Activated CD8-positive, alpha-beta T cell treated with anti-CD3 and anti-CD28 coated beads, Interleukin-2, amount 10 ng/mL, durations not matched to agents 7 days and 5 days (primary cell): ENCODE measurements around the gene SHF. TPM values are rescaled to one million over a fixed set of nuclear protein-coding genes. Genes with fewer than 3 reads are reported as not detected.

ENCODE experiments used
- ATAC-seq: fragments of 150-1000 bp; cut with Tn5 transposase; one replicate; pipeline ENCODE4 v1.10.0; 2021; ENCODE audit warnings: moderate library complexity
- CTCF ChIA-PET: fragments of 350-600 bp; sonication (Branson Sonifier 250); formaldehyde crosslinking; loops from one replicate; lab custom pipeline; 2021; ENCODE audit warnings: antibody characterized with exemption; lab: Charles Lee
- POLR2A ChIA-PET: fragments of 350-600 bp; sonication (Branson Sonifier 250); formaldehyde crosslinking; loops from one replicate; lab custom pipeline; 2021; ENCODE audit warnings: antibody characterized with exemption; lab: Charles Lee
- DNase-seq: peaks from one replicate; pipeline ENCODE4 v3.0.0-alpha.2; 2020
- H3K27ac Mint-ChIP-seq: one replicate; pipeline ENCODE4 v1.8.0; 2021; ENCODE audit warnings: mild to moderate bottlenecking, mixed read lengths
- H3K27me3 Mint-ChIP-seq: one replicate; pipeline ENCODE4 v1.8.0; 2021; ENCODE audit warnings: low read depth, mixed read lengths
- H3K36me3 Mint-ChIP-seq: one replicate; pipeline ENCODE4 v1.8.0; 2021; ENCODE audit warnings: low read depth, mixed read lengths
- H3K4me1 Mint-ChIP-seq: one replicate; pipeline ENCODE4 v1.8.0; 2021; ENCODE audit warnings: low read depth, mixed read lengths
- H3K4me3 Mint-ChIP-seq: one replicate; pipeline ENCODE4 v1.8.0; 2021; ENCODE audit warnings: mild to moderate bottlenecking, mixed read lengths
- H3K9me3 Mint-ChIP-seq: one replicate; pipeline ENCODE4 v1.8.0; 2022; ENCODE audit warnings: mixed read lengths; ENCODE audit not compliant: insufficient read depth
- total RNA-seq, 2 experiments: library from RNA; stranded (reverse); gene quantifications; one replicate each; pipeline ENCODE4 v1.2.3, GENCODE V29; 2021

The SHF gene
- total RNA-seq, 2 experiments from 2014 or later = 0.57 to 1.3 TPM

DNA sequence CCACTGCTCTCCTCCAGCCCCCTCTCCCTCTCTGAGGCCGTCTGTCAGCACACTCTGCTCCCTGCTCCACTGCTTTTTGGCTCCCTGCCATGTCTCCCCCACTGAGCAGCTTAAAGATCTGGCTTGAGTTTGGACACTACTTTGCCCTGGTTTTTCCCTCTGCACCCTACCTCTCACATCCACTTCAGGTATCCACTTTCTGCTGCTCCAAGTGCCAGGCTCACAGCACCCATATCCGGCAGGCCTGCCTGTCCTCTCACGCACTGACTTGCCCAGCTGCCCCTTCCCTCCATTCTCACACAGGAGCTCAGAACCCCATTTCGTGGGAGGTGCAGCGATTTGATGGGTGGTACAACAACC lies 54.2 kb downstream of the SHF start:
- peaks cover 58% of the 10 kb centered on the region for H3K27me3 Mint-ChIP-seq
- H3K4me3 Mint-ChIP-seq = no peak overlapping the region
- H3K27ac Mint-ChIP-seq = no peak overlapping the region
- CTCF ChIA-PET = interaction anchor here (1.1 to 1.7 kb wide), 2 partner anchors 15 to 35 kb away, joined by 4 to 7 read pairs; no protein-coding TSS in a partner anchor
- DNase-seq = no peak
- peaks cover 7% of the 10 kb centered on the region for H3K4me1 Mint-ChIP-seq
- no peaks in the 10 kb centered on the region for H3K9me3 Mint-ChIP-seq
- POLR2A ChIA-PET = no interaction called here
- ATAC-seq = no peak
- H3K36me3 Mint-ChIP-seq = no peaks in the 10 kb centered on the region

DNA sequence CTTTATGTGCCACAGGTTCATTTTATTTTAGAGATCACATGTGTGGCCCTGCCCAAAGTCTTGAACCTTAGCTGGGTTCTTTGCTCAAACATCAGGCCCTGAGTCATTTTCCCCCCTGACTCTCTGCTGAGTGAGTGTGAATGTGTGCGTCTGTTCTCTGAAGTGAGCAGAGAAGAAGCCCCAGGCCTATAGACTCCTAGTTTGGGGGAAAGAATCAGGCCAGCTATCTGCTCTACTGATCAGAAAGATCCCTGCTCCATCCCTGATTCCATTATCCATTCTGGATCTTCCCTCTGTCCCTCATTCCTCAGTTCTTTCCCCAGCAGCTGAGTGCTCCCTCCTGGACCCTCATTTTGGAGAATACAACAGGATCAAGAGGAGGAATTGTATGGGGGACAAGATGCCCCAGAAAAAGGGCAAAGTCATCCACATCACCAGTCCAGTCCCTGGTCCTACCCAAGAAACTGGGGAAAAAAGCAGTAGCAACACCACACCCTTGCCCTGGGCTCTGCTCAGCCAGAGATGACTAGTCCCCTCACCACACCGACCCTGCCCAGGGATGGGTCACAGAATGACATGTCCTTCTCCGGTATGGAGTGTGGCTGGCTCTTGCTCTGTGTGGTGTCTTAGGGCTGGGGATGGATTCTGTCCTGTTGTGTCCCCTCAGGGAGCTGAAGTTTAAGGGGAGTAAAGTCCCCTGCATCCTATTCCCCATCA lies 54.8 kb downstream of the SHF start:
- Mint-ChIP-seq H3K9me3 (no peaks in the 10 kb centered on the region), H3K4me3 (no peak overlapping the region), H3K27me3 (peaks cover 63% of the 10 kb centered on the region), H3K27ac (no peak overlapping the region), H3K4me1 (peaks cover 7% of the 10 kb centered on the region), H3K36me3 (no peaks in the 10 kb centered on the region)
- ATAC-seq = no peak
- CTCF ChIA-PET = interaction anchor here (1.1 to 3.6 kb wide), 3 partner anchors 15 to 35 kb away, joined by 4 to 28 read pairs (median 7); no protein-coding TSS in a partner anchor
- no peak for DNase-seq
- POLR2A ChIA-PET = no interaction called here

DNA sequence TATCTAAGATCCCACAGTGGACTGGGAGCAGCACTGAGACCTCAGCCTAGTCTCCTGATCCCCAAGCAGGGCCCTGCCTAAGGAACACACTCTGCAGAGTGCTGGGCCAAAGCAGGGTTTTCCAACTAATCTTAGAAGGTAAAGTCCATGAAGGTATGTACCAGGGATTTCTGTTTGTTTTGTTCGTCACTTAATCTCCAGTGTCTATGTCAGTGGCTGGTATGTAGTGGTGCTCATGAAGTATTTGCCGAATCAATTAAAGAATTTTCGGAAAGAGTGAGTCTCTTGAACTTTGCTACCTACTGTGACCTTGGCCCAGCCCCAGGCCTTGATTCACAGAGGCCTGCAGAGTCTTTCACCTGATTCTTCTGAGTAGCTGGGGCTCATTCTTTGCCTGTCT lies 56.3 kb downstream of the SHF start:
- no peak for DNase-seq
- H3K9me3 Mint-ChIP-seq = no peaks in the 10 kb centered on the region
- peaks cover 67% of the 10 kb centered on the region for H3K27me3 Mint-ChIP-seq
- CTCF ChIA-PET = interaction anchor here (0.6 to 3.6 kb wide), 2 partner anchors 13 to 665 kb away, joined by 3 to 28 read pairs; no protein-coding TSS in a partner anchor
- H3K36me3 Mint-ChIP-seq = no peaks in the 10 kb centered on the region
- no peak for ATAC-seq
- H3K27ac Mint-ChIP-seq = no peak overlapping the region
- no peak overlapping the region for H3K4me3 Mint-ChIP-seq
- POLR2A ChIA-PET = interaction anchor here (0.6 kb wide), 1 partner anchor 207 kb away, joined by 3 read pairs; no protein-coding TSS in a partner anchor
- H3K4me1 Mint-ChIP-seq = peaks cover 7% of the 10 kb centered on the region

DNA sequence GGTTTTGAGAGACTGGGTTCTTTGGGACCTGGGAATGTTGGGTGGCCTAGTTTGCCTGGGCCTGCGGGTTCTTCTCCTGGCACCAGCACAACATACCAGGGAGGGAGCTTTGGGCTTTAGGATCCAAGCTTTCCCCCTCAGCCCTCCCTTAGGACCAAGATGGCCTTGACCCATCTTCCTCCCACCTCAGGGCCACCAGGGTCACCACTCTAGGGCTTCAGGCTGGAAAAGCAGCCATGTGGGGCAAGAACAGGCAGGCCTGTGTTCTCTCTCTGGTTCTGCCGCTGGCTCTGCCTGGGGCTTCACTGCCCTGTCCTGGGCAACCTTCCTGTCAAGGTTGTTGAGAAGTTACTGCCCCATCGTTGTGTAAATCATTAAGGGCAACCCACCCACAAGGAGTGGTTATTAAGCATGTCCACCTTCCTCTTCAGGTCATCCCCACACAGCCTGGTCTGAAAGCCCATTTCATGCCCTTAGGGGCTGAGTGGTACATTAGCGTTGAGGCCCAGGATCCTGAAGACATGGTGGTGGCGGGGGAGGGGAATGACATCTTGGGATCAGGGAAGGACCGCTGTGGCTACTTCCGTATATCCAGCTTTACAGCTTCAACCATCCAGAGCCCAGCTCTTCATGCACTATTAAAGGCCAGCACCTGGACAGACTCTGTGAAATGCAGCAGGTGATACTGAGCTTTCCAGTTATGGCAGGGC lies 57.3 kb downstream of the SHF start:
- ChIA-PET CTCF (interaction anchor here (3.6 kb wide), 1 partner anchor 12 kb away, joined by 28 read pairs; no protein-coding TSS in a partner anchor), POLR2A (no interaction called here)
- Mint-ChIP-seq H3K27me3 (peaks cover 72% of the 10 kb centered on the region), H3K27ac (no peak overlapping the region), H3K36me3 (no peaks in the 10 kb centered on the region), H3K4me1 (peaks cover 5% of the 10 kb centered on the region), H3K9me3 (no peaks in the 10 kb centered on the region), H3K4me3 (no peak overlapping the region)
- ATAC-seq = no peak
- DNase-seq = no peak

DNA sequence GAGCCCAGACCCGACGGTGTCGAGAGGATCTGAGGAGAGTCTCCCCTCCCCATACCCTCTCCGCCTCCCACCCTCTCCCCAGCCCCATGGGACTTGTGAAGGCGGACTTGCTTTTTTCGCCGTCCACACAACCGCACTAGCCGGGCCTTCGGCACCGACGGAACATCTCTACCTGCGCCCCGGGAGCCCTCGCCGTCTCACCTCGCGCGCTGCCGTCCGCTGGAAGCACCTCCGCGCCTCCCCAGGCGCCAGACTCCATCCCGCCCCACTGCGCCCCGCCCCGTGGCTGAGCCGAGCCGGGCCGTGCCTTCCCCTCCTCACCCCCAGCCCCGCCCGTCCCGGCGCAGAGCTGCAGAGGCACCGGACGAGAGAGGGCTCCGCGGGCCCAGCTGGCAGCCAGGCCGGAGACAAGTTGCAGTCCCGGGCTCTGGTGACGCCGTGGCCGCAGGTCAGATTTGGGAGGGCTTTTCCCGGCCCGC lies 58.1 kb downstream of the SHF start, which contains the start of the genes DUOX1 and DUOXA1:
Gene DUOX1 (plus strand): TSS at position 344 of the 479 bp plus-strand sequence. CDS start 1,973 bp downstream, outside the sequence.
Gene DUOXA1 (minus strand): TSS at position 229 of the 479 bp plus-strand sequence. CDS start 6,865 bp downstream, outside the sequence.
- ATAC-seq (peak; percentile 68), DNase-seq (peak; percentile 41)
- Mint-ChIP-seq H3K4me3 (no peak within 1 kb of the TSS), H3K36me3 (no peaks in the 10 kb centered on the region), H3K9me3 (no peaks in the 10 kb centered on the region), H3K4me1 (peaks cover 2% of the 10 kb centered on the region), H3K27me3 (peaks cover 76% of the 10 kb centered on the region), H3K27ac (no peak within 1 kb of the TSS)
- ChIA-PET POLR2A (no interaction called here), CTCF (interaction anchor here (3.6 kb wide), 1 partner anchor 12 kb away, joined by 28 read pairs; no protein-coding TSS in a partner anchor)

DNA sequence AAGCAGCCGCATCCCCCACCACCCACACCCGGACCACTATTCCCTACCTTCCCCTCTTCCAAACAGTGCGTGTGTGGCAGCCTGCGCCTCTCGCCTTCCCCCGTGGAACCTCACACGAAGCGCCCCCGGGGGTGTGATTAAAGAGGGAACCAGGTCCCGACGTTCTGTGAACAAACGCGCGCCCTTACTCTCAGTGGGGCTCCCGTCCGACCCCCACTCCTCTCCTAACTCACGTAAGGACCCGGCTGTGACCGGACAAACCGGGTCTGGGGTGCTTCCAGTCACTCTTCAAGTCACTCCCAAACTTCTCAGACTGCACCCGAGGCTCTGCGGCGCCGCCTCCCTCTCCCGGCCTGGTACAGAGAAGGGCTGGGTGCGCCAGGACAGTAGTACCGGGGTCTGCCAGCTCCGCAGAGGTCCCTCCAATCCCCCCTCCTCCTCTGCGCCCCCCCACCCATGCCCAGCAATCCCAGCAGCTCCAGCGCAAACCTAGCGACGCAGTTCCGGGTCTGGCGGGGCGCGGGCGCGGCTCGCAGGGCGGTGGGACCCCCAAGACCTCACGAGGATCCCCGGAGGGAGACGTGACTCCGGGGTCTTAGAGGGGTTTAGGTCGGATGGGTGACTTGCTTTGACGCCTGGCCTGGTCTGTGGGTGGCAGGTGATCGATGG lies 58.7 kb downstream of the SHF start:
- Mint-ChIP-seq H3K27ac (no peak overlapping the region), H3K4me3 (no peak overlapping the region), H3K27me3 (peaks cover 71% of the 10 kb centered on the region), H3K4me1 (no peaks in the 10 kb centered on the region), H3K9me3 (no peaks in the 10 kb centered on the region), H3K36me3 (no peaks in the 10 kb centered on the region)
- no peak for DNase-seq
- ChIA-PET CTCF (interaction anchor here (3.6 kb wide), 1 partner anchor 11 kb away, joined by 28 read pairs; no protein-coding TSS in a partner anchor), POLR2A (no interaction called here)
- no peak for ATAC-seq

DNA sequence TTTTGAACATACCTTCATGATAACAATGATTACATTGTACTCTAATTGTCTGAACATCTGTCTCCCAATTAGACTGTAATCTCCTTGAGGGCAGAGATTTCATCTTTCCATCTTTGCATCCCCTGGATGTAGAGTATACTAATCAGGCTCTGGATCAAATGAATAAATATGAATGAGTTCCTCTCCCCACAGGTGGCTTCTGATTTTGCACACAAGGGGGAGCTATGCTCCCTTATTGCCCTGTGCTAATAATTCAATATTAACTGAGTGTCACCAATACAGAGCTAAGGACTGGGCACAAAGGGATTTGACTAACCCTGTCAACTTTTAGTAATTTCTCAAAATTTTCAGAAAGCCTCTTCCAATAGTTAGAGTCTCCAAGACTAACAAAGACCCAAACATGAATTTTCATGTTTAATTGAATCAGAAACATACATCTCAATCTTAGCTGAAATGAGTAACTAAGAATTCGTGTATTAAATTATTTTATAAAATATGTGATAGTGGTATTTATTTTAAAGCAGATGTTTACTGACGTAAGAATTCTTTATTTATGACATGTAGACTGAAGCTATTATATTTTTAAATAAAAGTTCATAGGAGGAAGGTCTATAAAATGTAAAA lies 61.1 kb downstream of the SHF start:
- CTCF ChIA-PET = interaction anchor here (0.7 to 3.5 kb wide), 18 partner anchors 8 to 274 kb away, joined by 3 to 25 read pairs (median 5); partner anchors contain the start of gene DUOXA2
- ATAC-seq (no peak), DNase-seq (peak; percentile 51)
- H3K27me3 Mint-ChIP-seq = peaks cover 59% of the 10 kb centered on the region
- H3K27ac Mint-ChIP-seq = no peak overlapping the region
- no peaks in the 10 kb centered on the region for H3K36me3 Mint-ChIP-seq
- no peaks in the 10 kb centered on the region for H3K9me3 Mint-ChIP-seq
- H3K4me3 Mint-ChIP-seq = no peak overlapping the region
- POLR2A ChIA-PET = no interaction called here
- no peaks in the 10 kb centered on the region for H3K4me1 Mint-ChIP-seq

DNA sequence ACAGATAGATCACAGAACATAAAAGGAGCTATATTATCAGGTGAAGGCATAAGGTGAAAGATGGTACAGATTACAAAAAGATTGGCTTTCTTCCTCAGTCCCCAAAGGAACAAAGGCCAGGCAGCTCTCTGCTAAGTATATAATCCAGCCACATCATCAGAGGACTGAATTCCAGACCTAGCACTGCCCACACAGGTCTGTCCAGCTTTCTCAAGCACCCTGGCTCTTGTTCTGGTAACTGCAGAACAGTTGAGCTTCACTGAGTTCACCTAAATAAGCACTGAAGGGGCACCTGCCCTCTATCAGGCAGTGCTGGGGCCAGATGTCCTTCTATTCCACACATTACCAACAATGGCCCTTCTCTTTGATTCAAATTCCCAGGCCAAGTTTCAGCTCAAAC lies 64.4 kb downstream of the SHF start:
- DNase-seq (no peak), ATAC-seq (no peak)
- Mint-ChIP-seq H3K9me3 (no peaks in the 10 kb centered on the region), H3K27ac (no peak overlapping the region), H3K4me3 (no peak overlapping the region), H3K36me3 (no peaks in the 10 kb centered on the region), H3K27me3 (peaks cover 47% of the 10 kb centered on the region), H3K4me1 (no peaks in the 10 kb centered on the region)
- ChIA-PET POLR2A (no interaction called here), CTCF (interaction anchor here (0.8 kb wide), 1 partner anchor 81 kb away, joined by 4 read pairs; no protein-coding TSS in a partner anchor)

DNA sequence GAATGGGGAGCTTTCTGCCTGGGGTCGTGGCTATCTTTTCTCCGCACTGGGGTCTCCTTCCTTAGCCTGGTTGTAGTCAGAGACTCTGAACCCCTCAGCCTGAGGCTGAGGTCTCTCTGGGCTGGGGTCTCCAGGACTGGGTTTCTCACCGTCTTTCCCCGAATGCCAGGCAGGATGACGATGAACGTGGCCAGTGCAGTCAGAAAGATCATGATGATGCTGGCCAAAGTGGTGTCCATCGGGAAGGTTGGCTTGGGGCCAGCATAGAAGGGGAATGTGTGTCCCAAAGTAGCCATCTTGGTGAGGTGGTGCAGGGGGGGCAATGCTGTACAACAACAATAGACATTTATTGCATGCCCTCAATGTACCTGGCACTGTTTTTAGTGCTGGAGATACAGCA lies 65.0 kb downstream of the SHF start:
- peaks cover 45% of the 10 kb centered on the region for H3K27me3 Mint-ChIP-seq

DNA sequence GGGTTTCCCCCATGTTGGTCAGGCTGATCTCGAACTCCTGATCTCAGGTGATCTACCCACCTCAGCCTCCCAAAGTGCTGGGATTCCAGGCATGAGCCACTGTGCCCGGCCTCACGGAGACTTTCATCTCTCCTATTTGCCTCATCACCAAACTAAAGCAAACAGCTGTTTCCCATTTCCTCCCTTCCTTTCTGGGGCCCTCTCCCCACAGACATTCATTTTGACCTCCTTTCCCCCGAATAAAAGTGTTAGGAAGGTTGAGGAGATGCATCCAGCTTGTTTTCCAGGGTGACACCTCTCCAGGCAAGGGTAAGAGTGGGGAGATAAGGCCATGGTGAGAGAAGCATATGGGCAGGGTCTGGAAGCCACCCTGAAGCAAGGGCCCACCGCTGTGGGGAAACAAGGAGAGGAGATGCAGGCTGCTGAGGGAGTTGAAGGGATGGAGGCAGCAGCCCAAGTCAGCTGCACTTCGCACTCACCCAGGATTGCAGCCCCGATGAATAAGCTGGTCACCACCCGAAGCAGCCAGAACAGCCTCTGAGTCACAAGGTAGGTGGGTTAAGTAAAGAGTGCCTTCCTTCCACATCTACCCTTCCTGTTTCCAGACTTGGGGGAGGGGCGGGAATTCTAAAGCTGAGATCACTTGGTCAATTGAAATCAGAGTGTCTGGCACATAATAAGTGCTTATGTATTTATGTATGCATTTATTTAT lies 65.9 kb downstream of the SHF start:
- Mint-ChIP-seq H3K4me1 (peaks cover 10% of the 10 kb centered on the region), H3K9me3 (no peaks in the 10 kb centered on the region), H3K27me3 (peaks cover 49% of the 10 kb centered on the region), H3K27ac (no peak overlapping the region), H3K4me3 (no peak overlapping the region), H3K36me3 (no peaks in the 10 kb centered on the region)
- no peak for DNase-seq
- ChIA-PET CTCF (interaction anchor here (1.1 to 1.2 kb wide), 2 partner anchors 12 to 94 kb away, joined by 3 to 4 read pairs; no protein-coding TSS in a partner anchor), POLR2A (no interaction called here)
- no peak for ATAC-seq

More for the DNA sequence above, 65.0 kb downstream of the SHF start:
- H3K27ac Mint-ChIP-seq = no peak overlapping the region
- POLR2A ChIA-PET = no interaction called here
- no peaks in the 10 kb centered on the region for H3K9me3 Mint-ChIP-seq
- H3K4me1 Mint-ChIP-seq = peaks cover 3% of the 10 kb centered on the region
- no peak for DNase-seq
- no peak for ATAC-seq
- H3K4me3 Mint-ChIP-seq = no peak overlapping the region
- no peaks in the 10 kb centered on the region for H3K36me3 Mint-ChIP-seq
- CTCF ChIA-PET = interaction anchor here (0.8 kb wide), 1 partner anchor 82 kb away, joined by 4 read pairs; no protein-coding TSS in a partner anchor
